Hepatocyte (in vitro differentiated cells): Measurements from ENCODE around the gene FAM229B.
"Not testable (repeated sequence)": the region's sequence is repeated elsewhere in the genome, so short reads cannot be mapped to it uniquely, and the experiment has no call there.

Experiments
- CTCF ChIP-seq: fragments of 200-600 bp; sonication (generic); IDR thresholded peaks from 2 replicates; pipeline ENCODE4 v1.5.1; 2016; ENCODE audit warnings: antibody characterized with exemption, mild to moderate bottlenecking; ENCODE audit not compliant: poor library complexity
- EZH2 ChIP-seq: fragments of 200-600 bp; sonication (generic); IDR thresholded peaks from 2 replicates; pipeline ENCODE4 v1.6.1; 2016; ENCODE audit warnings: antibody characterized with exemption, mild to moderate bottlenecking, borderline replicate concordance
- EZH2phosphoT487 ChIP-seq: fragments of 200-600 bp; sonication (generic); IDR thresholded peaks from one replicate; pipeline ENCODE4 v1.6.1; 2018; ENCODE audit warnings: antibody characterized with exemption, mild to moderate bottlenecking, low read depth, moderate library complexity; ENCODE audit not compliant: unreplicated experiment, severe bottlenecking

- not testable (repeated sequence) for TF ChIP-seq CTCF, EZH2phosphoT487, EZH2
Observed at GRCh38 chr6:112047523-112047922, 39.9 kb upstream of the FAM229B start.
